GM12891 (cell line): ENCODE data around the gene SPECC1.

Experiments
- PAX5 ChIP-seq: IDR thresholded peaks from 2 replicates; pipeline ENCODE4 v1.6.1; 2011; ENCODE audit warnings: low read length, moderate library complexity, mild to moderate bottlenecking; ENCODE audit not compliant: insufficient read depth, severe bottlenecking
- POLR2A ChIP-seq: IDR thresholded peaks from 2 replicates; pipeline ENCODE4 v1.6.1; 2011; ENCODE audit warnings: low read depth, low read length, control low read depth

- no peak for TF ChIP-seq PAX5
- TF ChIP-seq POLR2A: no peak
These were observed 163.2 kb downstream of the SPECC1 start for GRCh38 chr17:20172376-20172775.
